GM06990 (cell line): ENCODE data around the gene DNAJB8.
A peak's percentile ranks its signal among the peaks of the same experiment; 100 is the strongest.

Source experiments
- DNase-seq: peaks from one replicate; pipeline ENCODE4 v3.0.0-alpha.2; 2011; ENCODE audit not compliant: insufficient read length; ENCODE audit errors: extremely low read depth
- H3K27me3 ChIP-seq: replicated peaks from 2 replicates; pipeline ENCODE4 v1.6.0; 2011; ENCODE audit warnings: low read length; ENCODE audit not compliant: control insufficient read depth, insufficient read depth
- H3K36me3 ChIP-seq: 2 replicates; pipeline ENCODE4 v1.5.1; 2011; ENCODE audit warnings: low read length; ENCODE audit not compliant: control insufficient read depth, insufficient read depth
- H3K4me3 ChIP-seq: replicated peaks from 2 replicates; pipeline ENCODE4 v1.5.1; 2011; ENCODE audit warnings: low read depth, mild to moderate bottlenecking, control low read depth, low read length
- CTCF ChIP-seq: IDR thresholded peaks from 2 replicates; pipeline ENCODE4 v1.5.1; 2011; ENCODE audit warnings: low read length, control low read depth, mild to moderate bottlenecking, inconsistent platforms; ENCODE audit not compliant: insufficient read depth, poor library complexity, severe bottlenecking

Gene DNAJB8

GRCh38 chr3:128490915-128491690, 24.4 kb upstream of the DNAJB8 start:
- no peak for TF ChIP-seq CTCF
- Histone ChIP-seq H3K4me3 (no peak overlapping the region), H3K27me3 (peaks cover 5% of the 10 kb centered on the region), H3K36me3 (no peaks in the 10 kb centered on the region)
- no peak for DNase-seq

- H3K36me3 ChIP-seq, result no peaks in the 10 kb centered on the region
- DNase-seq, result no peak
- no peak for TF ChIP-seq CTCF
- H3K27me3 ChIP-seq, result peaks cover 5% of the 10 kb centered on the region
- H3K4me3 ChIP-seq, result no peak overlapping the region
Measured at GRCh38 chr3:128490650-128490914, 23.9 kb upstream of the DNAJB8 start.

- Histone ChIP-seq H3K4me3 (no peak overlapping the region; the same call in 1 of the 2 replicates), H3K27me3 (peaks cover 4% of the 10 kb centered on the region), H3K36me3 (no peaks in the 10 kb centered on the region)
- TF ChIP-seq CTCF, result no peak
- DNase-seq, result no peak
Measured at GRCh38 chr3:128489927-128490649, 23.4 kb upstream of the DNAJB8 start.

DNA sequence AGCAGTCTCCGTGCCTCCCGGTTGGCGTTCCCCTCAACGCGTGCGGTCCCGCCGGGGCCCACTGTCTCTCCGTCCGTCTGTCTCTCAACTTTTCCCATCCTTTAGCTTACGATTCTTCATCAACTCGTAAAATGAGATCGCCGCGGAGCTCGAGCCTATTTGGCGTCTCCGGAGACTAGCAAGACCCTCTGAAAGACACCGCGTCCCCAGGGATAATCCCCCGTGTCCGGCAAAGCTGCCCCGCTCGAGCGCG, 22.9 kb upstream of the DNAJB8 start:
- no peak for DNase-seq
- peaks cover 3% of the 10 kb centered on the region; the same call in 1 of the 2 replicates for H3K27me3 ChIP-seq
- H3K36me3 ChIP-seq, result no peaks in the 10 kb centered on the region
- H3K4me3 ChIP-seq, result no peak overlapping the region; the same call in 1 of the 2 replicates
- no peak for TF ChIP-seq CTCF

DNA sequence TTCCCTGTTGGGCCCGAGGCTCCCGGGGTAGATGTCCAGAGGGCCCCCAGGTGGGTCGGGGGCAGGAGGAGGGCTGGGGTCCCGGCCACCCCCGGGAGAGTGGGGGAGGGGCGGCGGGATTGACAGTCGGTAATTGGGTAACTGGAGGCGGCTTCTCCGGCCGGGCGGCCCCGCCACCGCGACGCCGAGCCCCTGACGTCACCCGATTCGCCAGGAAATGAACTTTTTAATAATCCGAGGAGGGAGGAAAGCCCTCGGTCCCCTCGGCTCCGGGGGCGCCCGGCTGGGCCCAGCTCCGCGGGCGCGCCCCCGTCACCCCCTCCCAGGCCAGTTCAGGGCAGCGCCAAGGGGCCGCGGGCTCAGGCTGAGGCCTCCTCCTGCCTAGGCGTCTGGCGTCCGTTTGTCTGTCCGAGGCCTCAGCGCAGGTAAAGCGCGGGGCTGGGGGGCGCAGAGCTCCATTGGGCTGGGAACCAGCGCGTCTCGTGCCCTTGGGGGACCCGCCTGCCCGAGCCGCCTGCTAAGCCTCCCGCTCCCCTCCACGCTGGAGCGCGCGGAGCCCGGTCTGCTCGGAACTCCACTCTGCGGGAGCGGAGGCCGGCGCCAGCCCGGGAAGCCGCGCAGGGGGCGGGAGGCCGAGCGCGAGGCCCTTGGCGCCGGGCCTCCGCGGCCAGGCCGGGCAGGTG, 22.4 kb upstream of the DNAJB8 start:
- DNase-seq, result no peak
- no peak for TF ChIP-seq CTCF
- Histone ChIP-seq H3K36me3 (no peaks in the 10 kb centered on the region), H3K27me3 (peaks cover 4% of the 10 kb centered on the region), H3K4me3 (peak overlapping the region; percentile 14)
